Thoracic aorta (tissue), 2 donors: Measurements from ENCODE around the gene UBE4B. TPM values are rescaled to one million over a fixed set of nuclear protein-coding genes. Genes with fewer than 3 reads are reported as not detected.

Experiments
- ATAC-seq: fragments of 150-250 bp; one replicate; pipeline ENCODE4 v1.8.0; 2017; ENCODE audit warnings: low read depth; ENCODE audit not compliant: insufficient number of reproducible peaks, low FRiP score
- DNase-seq: peaks from one replicate; pipeline ENCODE4 v3.0.0-alpha.2; 2020; ENCODE audit warnings: low spot score
- H3K27ac ChIP-seq, 2 donors: fragments of 200-600 bp; sonication (generic); 1 replicate in 1 of 2; 2 replicates in 1 of 2; pipeline ENCODE4 v1.5.1; 2016; ENCODE audit warnings: mild to moderate bottlenecking in 2 of 2, moderate library complexity in 2 of 2
- H3K27me3 ChIP-seq: fragments of 200-600 bp; sonication (generic); replicated peaks from 2 replicates; pipeline ENCODE4 v1.6.0; 2016; ENCODE audit warnings: mild to moderate bottlenecking; ENCODE audit not compliant: insufficient read depth
- H3K36me3 ChIP-seq: fragments of 200-600 bp; sonication (generic); one replicate; pipeline ENCODE4 v1.5.1; 2016
- H3K4me1 ChIP-seq, 2 donors: fragments of 200-600 bp; sonication (generic); 1 replicate in 1 of 2; 2 replicates in 1 of 2; pipeline versions ENCODE4 v1.5.1 to v1.6.0; 2016; ENCODE audit warnings: low read depth in 2 of 2, mild to moderate bottlenecking in 1 of 2; ENCODE audit not compliant: control insufficient read depth in 1 of 2
- H3K4me3 ChIP-seq: fragments of 200-600 bp; sonication (generic); 2 replicates; pipeline ENCODE4 v1.5.1; 2016; ENCODE audit warnings: mild to moderate bottlenecking
- H3K9me3 ChIP-seq: fragments of 200-600 bp; sonication (generic); 2 replicates; pipeline ENCODE4 v1.5.1; 2016
- CTCF ChIP-seq: fragments of 200-600 bp; sonication (generic); IDR thresholded peaks from one replicate; pipeline ENCODE4 v1.5.1; 2019; ENCODE audit warnings: antibody characterized with exemption
- total RNA-seq, 2 donors: library from RNA; depleted of rRNA; stranded (reverse); fragments of >200 nt; gene quantifications; one replicate each; pipeline versions ENCODE4 v1.1.0 to v1.2.3, GENCODE V29; 2016

The UBE4B gene
- total RNA-seq, 2 donors from 2014 or later = 55.0 to 89.2 TPM

GRCh38 chr1:10057796-10058195 is 25.0 kb downstream of the UBE4B start:
- no peak for TF ChIP-seq CTCF
- ATAC-seq = no peak
- no peaks in the 10 kb centered on the region for H3K27me3 ChIP-seq
- no peak for DNase-seq
- H3K9me3 ChIP-seq = no peaks in the 10 kb centered on the region
- H3K27ac ChIP-seq = peak overlapping the region; percentile 55 to 83
- no peak overlapping the region for H3K4me3 ChIP-seq
- H3K4me1 ChIP-seq = peaks cover 36 to 49% of the 10 kb centered on the region in 2 donors
- H3K36me3 ChIP-seq = peaks cover 3% of the 10 kb centered on the region

DNA sequence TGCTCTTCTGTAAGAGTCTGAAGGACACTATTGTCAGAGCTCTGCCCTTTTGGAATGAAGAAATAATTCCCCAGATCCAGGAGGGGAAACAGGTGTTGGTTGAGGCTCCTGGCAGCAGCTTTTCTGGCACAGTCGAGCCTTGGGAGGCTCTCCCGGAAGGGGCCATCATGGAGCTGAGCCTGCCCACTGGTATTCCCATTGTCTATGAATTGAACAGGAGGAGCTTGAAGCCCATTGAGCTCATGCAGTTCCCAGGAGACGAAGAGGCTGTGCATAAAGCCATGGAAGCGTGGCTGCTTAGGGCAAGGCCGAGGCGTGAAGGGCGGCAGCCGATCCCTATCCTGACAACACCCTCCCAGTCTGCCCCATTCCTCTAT is 26.6 kb downstream of the UBE4B start:
- Histone ChIP-seq H3K27ac (peak overlapping the region in 1 of 2 donors; percentile 83), H3K4me1 (peaks cover 36 to 55% of the 10 kb centered on the region in 2 donors)

GRCh38 chr1:10060311-10061100 is 27.7 kb downstream of the UBE4B start:
- Histone ChIP-seq H3K27ac (no peak overlapping the region), H3K36me3 (peaks cover 3% of the 10 kb centered on the region), H3K27me3 (no peaks in the 10 kb centered on the region), H3K4me1 (peaks cover 30 to 56% of the 10 kb centered on the region in 2 donors), H3K9me3 (no peaks in the 10 kb centered on the region), H3K4me3 (no peak overlapping the region)
- no peak for ATAC-seq
- DNase-seq = no peak
- no peak for TF ChIP-seq CTCF

More for the DNA sequence above, 26.6 kb downstream of the UBE4B start:
- ATAC-seq (no peak), DNase-seq (no peak)
- no peak for TF ChIP-seq CTCF
- no peaks in the 10 kb centered on the region for H3K27me3 ChIP-seq
- H3K9me3 ChIP-seq = no peaks in the 10 kb centered on the region
- H3K36me3 ChIP-seq = peaks cover 3% of the 10 kb centered on the region
- H3K4me3 ChIP-seq = no peak overlapping the region

- TF ChIP-seq CTCF = no peak
- ATAC-seq (no peak), DNase-seq (no peak)
- Histone ChIP-seq H3K4me3 (no peak overlapping the region), H3K27me3 (no peaks in the 10 kb centered on the region), H3K27ac (no peak overlapping the region), H3K36me3 (peaks cover 3% of the 10 kb centered on the region), H3K9me3 (no peaks in the 10 kb centered on the region), H3K4me1 (peaks cover 28 to 54% of the 10 kb centered on the region in 2 donors)
These were observed 28.5 kb downstream of the UBE4B start for GRCh38 chr1:10061276-10061675.

DNA sequence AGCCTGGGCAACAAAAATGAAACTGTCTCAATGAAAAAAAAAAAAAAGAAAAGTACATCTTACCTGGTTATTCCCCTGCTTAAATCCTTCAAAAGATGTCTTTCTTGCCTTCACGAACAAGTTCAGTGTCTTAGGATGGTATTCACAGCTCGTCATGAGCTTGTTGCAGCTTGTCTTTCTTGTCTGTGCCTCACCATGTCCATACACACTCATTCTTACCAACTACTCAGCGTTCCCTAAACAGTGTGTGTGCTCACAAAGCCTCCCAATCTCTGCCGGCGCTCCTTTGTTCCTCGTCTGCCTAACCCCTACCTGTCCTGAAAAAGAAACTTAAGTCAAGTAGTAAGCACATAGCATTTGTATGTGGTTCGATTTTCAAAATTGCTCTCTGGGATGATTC is 31.1 kb downstream of the UBE4B start:
- Histone ChIP-seq H3K27ac (no peak overlapping the region), H3K4me1 (peaks cover 23 to 50% of the 10 kb centered on the region in 2 donors), H3K4me3 (no peak overlapping the region), H3K27me3 (no peaks in the 10 kb centered on the region), H3K9me3 (no peaks in the 10 kb centered on the region), H3K36me3 (peaks cover 3% of the 10 kb centered on the region)
- TF ChIP-seq CTCF = no peak
- ATAC-seq = no peak
- DNase-seq = no peak
